Activated CD4-positive, alpha-beta T cell treated with anti-CD3 and anti-CD28 coated beads for 36 hours (primary cell): ENCODE measurements around the gene LSM14B. TPM values are rescaled to one million over a fixed set of nuclear protein-coding genes. Genes with fewer than 3 reads are reported as not detected.
A peak's percentile ranks its signal among the peaks of the same experiment; 100 is the strongest.

Source experiments
- ATAC-seq: fragments of 200-7000 bp; cut with Tn5 transposase; one replicate; pipeline ENCODE4 v1.10.0; 2021; ENCODE audit warnings: mild to moderate bottlenecking, moderate library complexity
- CTCF ChIA-PET: fragments of 350-600 bp; sonication (Branson Sonifier 250); formaldehyde crosslinking; loops from one replicate; lab custom pipeline; 2021; ENCODE audit warnings: antibody characterized with exemption; lab: Charles Lee
- POLR2A ChIA-PET: fragments of 350-600 bp; sonication (Branson Sonifier 250); formaldehyde crosslinking; loops from one replicate; lab custom pipeline; 2021; ENCODE audit warnings: antibody characterized with exemption, inconsistent platforms; lab: Charles Lee
- DNase-seq: peaks from one replicate; pipeline ENCODE4 v3.0.0-alpha.2; 2020
- H3K27ac Mint-ChIP-seq: one replicate; pipeline ENCODE4 v1.8.0; 2021; ENCODE audit warnings: mixed read lengths
- H3K27me3 Mint-ChIP-seq: one replicate; pipeline ENCODE4 v1.8.0; 2021; ENCODE audit warnings: mixed read lengths
- H3K36me3 Mint-ChIP-seq: one replicate; pipeline ENCODE4 v1.8.0; 2021; ENCODE audit warnings: low read depth, mixed read lengths
- H3K4me1 Mint-ChIP-seq: one replicate; pipeline ENCODE4 v1.8.0; 2021; ENCODE audit warnings: mixed read lengths
- H3K4me3 Mint-ChIP-seq: one replicate; pipeline ENCODE4 v1.8.0; 2021; ENCODE audit warnings: mild to moderate bottlenecking, moderate library complexity, mixed read lengths
- H3K9me3 Mint-ChIP-seq: one replicate; pipeline ENCODE4 v1.8.0; 2021; ENCODE audit warnings: low read depth, mixed read lengths
- intact Hi-C, 2 experiments: fragments of 100-400 bp; cut with DNase I in 1 of 2; cut with micrococcal nuclease in 1 of 2; formaldehyde crosslinking; loops; one replicate each; pipeline versions ENCODE4 v1.14.2 to v1.15.1; 2022 to 2024; cut with DNase I, micrococcal nuclease
- total RNA-seq, 2 experiments: library from RNA; stranded (reverse); gene quantifications; one replicate each; pipeline ENCODE4 v1.2.3, GENCODE V29; 2021

LSM14B gene
- total RNA-seq, 2 experiments from 2014 or later = 38.7 TPM

DNA sequence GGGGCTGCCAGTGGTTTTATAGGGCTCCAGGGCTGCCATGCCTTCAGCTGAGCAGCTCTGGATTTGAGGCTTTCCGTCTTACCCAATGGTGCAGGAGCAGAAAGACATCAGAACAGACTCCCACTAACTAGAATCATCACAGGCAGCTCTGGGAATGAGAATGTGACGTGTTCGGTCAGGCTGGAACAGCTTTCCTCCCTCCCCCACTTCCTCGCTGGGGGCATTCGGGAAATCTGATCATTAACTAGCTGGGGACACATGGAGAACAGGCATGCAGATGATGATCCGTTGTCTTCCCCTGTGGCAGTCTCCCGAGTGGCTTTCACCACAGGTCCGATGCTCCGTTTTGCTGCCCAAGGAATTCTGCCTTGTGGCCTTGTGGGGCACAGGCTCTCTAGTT lies 55.0 kb downstream of the LSM14B start:
- Mint-ChIP-seq H3K4me3 (no peak overlapping the region), H3K27me3 (no peaks in the 10 kb centered on the region), H3K9me3 (no peaks in the 10 kb centered on the region), H3K27ac (no peak overlapping the region), H3K36me3 (peaks cover 13% of the 10 kb centered on the region), H3K4me1 (peaks cover 8% of the 10 kb centered on the region)
- intact Hi-C loops = no loop called here
- ATAC-seq (no peak), DNase-seq (no peak)
- ChIA-PET CTCF (no interaction called here), POLR2A (interaction anchor here (0.6 kb wide), 2 partner anchors 11 to 19 kb away, joined by 3 to 4 read pairs; no protein-coding TSS in a partner anchor)

DNA sequence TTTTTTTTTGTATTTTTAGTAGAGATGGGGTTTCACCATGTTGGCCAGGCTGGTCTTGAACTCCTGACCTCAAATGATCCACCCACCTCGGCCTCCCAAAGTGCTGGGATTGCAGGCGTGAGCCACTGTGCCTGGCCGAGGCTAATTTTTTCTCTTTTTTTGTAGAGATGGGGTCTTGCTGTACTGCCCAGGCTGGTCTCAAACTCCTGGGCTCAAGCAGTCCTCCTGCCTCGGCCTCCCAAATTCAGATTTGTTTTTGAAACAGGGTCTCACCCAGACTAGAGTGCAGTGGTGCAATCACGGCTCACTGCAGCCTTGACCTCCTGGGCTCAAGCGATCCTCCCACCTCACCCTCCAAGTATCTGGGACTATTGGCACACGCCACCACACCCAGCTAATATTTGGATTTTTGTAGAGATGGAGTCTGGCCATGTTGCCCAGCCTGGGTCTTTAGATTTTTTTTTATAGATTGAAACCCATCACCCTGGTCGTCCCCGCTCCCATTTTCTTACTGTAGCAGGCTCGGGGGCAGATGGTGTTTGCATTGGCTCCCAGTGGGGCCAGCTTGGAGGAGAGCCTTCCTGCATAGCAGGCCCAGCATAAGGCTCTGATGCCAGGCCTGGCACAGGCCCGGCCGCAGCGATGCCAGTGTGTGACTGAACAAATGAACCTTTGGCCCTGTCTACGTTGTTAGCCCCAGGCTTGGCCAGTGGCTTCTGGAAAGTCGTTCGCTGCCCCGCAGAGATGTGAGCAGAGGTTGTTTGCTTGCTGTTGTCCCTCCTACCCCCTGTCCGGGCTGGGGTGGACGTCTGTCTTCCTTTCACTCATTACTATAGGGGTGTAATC lies 56.3 kb downstream of the LSM14B start:
- no peaks in the 10 kb centered on the region for H3K9me3 Mint-ChIP-seq
- intact Hi-C loops = no loop called here
- no peak overlapping the region for H3K4me3 Mint-ChIP-seq
- DNase-seq (no peak), ATAC-seq (no peak)
- POLR2A ChIA-PET = no interaction called here
- CTCF ChIA-PET = no interaction called here
- peaks cover 9% of the 10 kb centered on the region for H3K4me1 Mint-ChIP-seq
- no peak overlapping the region for H3K27ac Mint-ChIP-seq
- no peaks in the 10 kb centered on the region for H3K27me3 Mint-ChIP-seq
- peaks cover 13% of the 10 kb centered on the region for H3K36me3 Mint-ChIP-seq

DNA sequence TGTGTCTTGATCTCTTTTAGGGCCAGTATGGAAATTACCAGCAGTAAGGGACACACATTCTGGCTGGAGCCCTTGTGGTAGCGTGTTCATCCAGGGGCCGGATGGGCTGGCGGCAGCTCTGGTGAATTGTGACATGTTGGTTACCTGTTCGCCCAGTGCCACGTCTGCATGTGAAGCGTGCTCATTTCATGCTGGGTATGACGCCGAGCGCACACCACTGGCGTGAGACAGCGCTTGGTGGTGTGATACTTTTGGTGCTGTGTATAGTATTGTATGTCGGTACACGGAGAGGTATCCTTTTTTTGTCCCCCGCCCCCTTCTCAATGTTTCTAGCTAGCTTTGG lies 56.9 kb downstream of the LSM14B start:
- Mint-ChIP-seq H3K9me3 (no peaks in the 10 kb centered on the region), H3K27me3 (no peaks in the 10 kb centered on the region), H3K4me3 (no peak overlapping the region), H3K36me3 (peaks cover 11% of the 10 kb centered on the region), H3K4me1 (peaks cover 15% of the 10 kb centered on the region), H3K27ac (no peak overlapping the region)
- intact Hi-C loops = no loop called here
- DNase-seq (no peak), ATAC-seq (no peak)
- CTCF ChIA-PET = interaction anchor here (0.8 kb wide), 1 partner anchor 106 kb away, joined by 3 read pairs; no protein-coding TSS in a partner anchor
- POLR2A ChIA-PET = no interaction called here

DNA sequence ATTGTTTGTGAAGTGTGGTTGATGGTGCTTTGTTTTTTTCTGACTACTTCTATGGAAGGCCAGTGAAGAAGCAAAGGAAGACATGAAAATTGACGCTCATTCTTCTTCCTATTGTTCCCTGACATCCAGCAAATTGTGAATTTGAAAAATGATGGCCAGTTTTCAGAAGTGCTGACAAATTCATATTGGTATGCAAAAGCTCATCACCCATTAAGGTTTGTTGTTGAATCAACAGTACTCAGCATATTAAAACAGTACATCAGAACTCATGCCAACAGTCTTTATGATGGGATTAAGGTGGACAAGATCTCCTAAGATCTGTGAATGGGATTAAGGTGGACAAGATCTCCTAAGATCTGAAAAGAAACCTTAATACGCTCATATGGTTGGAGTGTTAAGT lies 59.5 kb downstream of the LSM14B start:
- H3K36me3 Mint-ChIP-seq = peaks cover 7% of the 10 kb centered on the region
- peak overlapping the region; percentile 86 for H3K27ac Mint-ChIP-seq
- no peaks in the 10 kb centered on the region for H3K27me3 Mint-ChIP-seq
- DNase-seq (no peak), ATAC-seq (no peak)
- intact Hi-C loops = loop anchor here (1.0 to 5.0 kb wide), 8 partner anchors 39 to 610 kb away; partner anchors contain the start of genes OSBPL2 (in 2 of the 2), PSMA7 (in 2 of the 2), SS18L1 (in 2 of the 2) and ADRM1 (in 1 of the 2)
- CTCF ChIA-PET = no interaction called here
- H3K9me3 Mint-ChIP-seq = no peaks in the 10 kb centered on the region
- peak overlapping the region; percentile 88 for H3K4me3 Mint-ChIP-seq
- POLR2A ChIA-PET = no interaction called here
- H3K4me1 Mint-ChIP-seq = peaks cover 31% of the 10 kb centered on the region

DNA sequence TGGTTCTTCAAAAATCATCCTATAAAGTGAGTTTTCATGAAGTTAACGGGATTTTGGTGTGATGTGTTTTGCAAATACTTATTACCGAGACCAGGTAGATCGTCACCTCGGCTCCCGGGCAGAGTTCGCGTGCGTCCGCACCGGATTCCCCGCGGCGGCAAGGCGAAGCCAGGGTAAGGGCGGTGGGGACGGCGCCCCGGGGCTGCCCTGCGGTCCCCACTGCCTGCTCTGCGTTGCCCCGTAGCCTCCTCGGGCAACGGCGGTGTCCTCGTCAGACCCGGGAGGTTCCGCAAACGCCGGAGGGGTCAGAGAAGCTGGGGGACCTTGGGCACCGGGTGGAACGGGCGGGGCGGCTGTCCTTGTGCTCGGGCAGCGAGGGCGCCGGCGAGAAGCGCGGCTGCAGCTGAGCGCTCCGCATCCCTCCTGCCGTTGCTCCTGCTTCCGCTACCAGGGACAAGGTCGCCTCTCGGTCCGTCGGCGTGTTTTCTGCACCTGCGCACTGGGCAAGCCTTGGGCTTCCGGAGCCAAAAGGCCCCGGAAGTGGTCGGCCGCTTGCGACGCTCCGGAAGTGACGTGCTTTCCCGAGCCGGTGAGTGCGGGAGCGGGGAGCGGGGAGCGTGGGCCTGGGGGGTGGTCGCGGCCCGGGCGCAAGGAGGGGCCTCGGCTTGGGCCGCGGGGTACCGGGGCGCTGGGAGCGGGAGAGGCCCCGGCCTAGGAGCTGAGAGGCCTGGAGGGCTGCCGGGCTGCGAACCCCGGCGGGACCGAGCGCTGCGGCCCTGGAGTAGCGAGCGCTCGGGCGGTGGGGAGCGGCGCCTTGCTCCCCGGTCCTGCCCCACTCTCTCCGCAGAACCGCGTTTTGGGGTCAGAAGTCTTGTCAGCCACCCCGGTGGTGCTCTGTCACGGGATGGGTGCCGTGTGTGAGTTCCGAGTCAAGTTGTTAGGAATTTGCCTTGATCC lies 60.5 kb downstream of the LSM14B start, which contains the start of gene MTG2:
Gene MTG2, plus strand, starts transcription at position 560 of the 957 bp plus-strand sequence. CDS start 10,393 bp downstream, outside the sequence.
- peaks cover 7% of the 10 kb centered on the region for H3K36me3 Mint-ChIP-seq
- ChIA-PET POLR2A (interaction anchor here (0.6 to 1.2 kb wide), 2 partner anchors 116 to 128 kb away, joined by 4 read pairs; no protein-coding TSS in a partner anchor), CTCF (interaction anchor here (0.6 to 1.1 kb wide), 2 partner anchors 26 to 173 kb away, joined by 3 read pairs; no protein-coding TSS in a partner anchor)
- peak within 1 kb of the TSS; percentile 88 for H3K4me3 Mint-ChIP-seq
- no peaks in the 10 kb centered on the region for H3K9me3 Mint-ChIP-seq
- H3K4me1 Mint-ChIP-seq = peaks cover 38% of the 10 kb centered on the region
- DNase-seq = peak; percentile 97
- peak; percentile 99 for ATAC-seq
- no peaks in the 10 kb centered on the region for H3K27me3 Mint-ChIP-seq
- H3K27ac Mint-ChIP-seq = peak within 1 kb of the TSS; percentile 87
- intact Hi-C loops = loop anchor here (1.0 to 5.0 kb wide), 8 partner anchors 39 to 610 kb away; partner anchors contain the start of genes OSBPL2 (in 2 of the 2), PSMA7 (in 2 of the 2), SS18L1 (in 2 of the 2) and ADRM1 (in 1 of the 2)

DNA sequence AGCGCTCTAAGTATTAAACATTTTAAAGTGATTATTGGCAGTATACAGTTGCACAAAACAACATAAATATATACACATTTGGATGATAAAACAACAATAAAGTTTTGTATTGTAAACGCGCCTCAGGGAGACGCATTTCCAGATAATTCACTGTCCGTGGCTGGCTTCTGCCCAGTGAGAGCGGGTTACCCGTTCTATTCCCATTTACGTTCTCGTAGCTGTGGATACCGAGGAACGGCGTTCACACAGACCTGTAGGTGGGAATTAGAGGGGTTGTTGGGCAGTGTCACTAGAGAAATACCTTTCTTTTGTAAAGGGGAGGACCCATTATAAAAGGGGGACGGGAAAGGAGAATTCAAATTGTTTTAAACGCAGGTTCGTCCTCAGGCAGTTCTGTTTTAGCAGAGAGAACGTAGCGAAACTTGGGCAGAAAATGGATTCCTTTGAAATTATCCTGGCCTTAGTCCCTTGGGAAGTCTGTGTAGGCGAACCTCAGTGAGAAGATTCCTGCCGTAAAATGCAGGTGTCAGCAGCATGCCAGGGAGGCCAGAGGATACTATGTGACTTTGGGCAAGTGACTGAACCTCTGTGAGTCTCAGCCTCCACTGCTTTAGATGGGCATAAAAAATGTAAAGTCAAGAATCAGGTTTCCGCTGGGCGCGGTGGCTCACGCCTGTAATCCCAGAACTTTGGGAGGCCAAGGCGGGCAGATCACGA lies 61.3 kb downstream of the LSM14B start:
- ATAC-seq = no peak
- Mint-ChIP-seq H3K4me1 (peaks cover 39% of the 10 kb centered on the region), H3K9me3 (no peaks in the 10 kb centered on the region), H3K36me3 (peaks cover 7% of the 10 kb centered on the region), H3K4me3 (peak overlapping the region; percentile 88), H3K27ac (peak overlapping the region; percentile 87), H3K27me3 (no peaks in the 10 kb centered on the region)
- POLR2A ChIA-PET = interaction anchor here (1.2 kb wide), 1 partner anchor 117 kb away, joined by 4 read pairs; no protein-coding TSS in a partner anchor
- no peak for DNase-seq
- intact Hi-C loops = loop anchor here in 1 of 2 experiments (5.0 kb wide), 2 partner anchors 319 to 609 kb away; no protein-coding TSS in a partner anchor
- CTCF ChIA-PET = no interaction called here

Other genes with a start within 250 kb of the LSM14B start
- 10 to 100 TPM; 15.4 to 27.1 TPM for gene TAF4, start 56.6 kb upstream of the LSM14B start, total RNA-seq
- 100 to 1,000 TPM; 208 to 296 TPM for gene PSMA7, start 20.9 kb downstream of the LSM14B start, total RNA-seq
- gene SS18L1, start 21.3 kb downstream of the LSM14B start, total RNA-seq = 10 to 100 TPM; 14.3 to 16.6 TPM
- gene MTG2, start 60.6 kb downstream of the LSM14B start, total RNA-seq = 10 to 100 TPM; 38.0 to 44.9 TPM
- not detected for gene HRH3, start 97.8 kb downstream of the LSM14B start, total RNA-seq
- 10 to 100 TPM; 19.2 to 23.0 TPM for gene OSBPL2, start 116.0 kb downstream of the LSM14B start, total RNA-seq
- 100 to 1,000 TPM in 1 of 2 experiments, 10 to 100 TPM in 1; 92.8 to 103 TPM for gene ADRM1, start 180.5 kb downstream of the LSM14B start, total RNA-seq
- gene LAMA5, start 244.8 kb downstream of the LSM14B start, total RNA-seq = 1 to 10 TPM in 1 of 2 experiments, under 1 TPM in 1; 0.72 to 1.0 TPM